Panc1 (cell line): ENCODE data around the gene SPINK1.

Experiments used
- POLR2AphosphoS5 ChIP-seq: IDR thresholded peaks from 2 replicates; pipeline ENCODE4 v1.6.1; 2012; ENCODE audit warnings: mild to moderate bottlenecking, low read depth, low read length, moderate library complexity
- TCF7L2 ChIP-seq: IDR thresholded peaks from 2 replicates; pipeline ENCODE4 v1.6.1; 2011; ENCODE audit warnings: mild to moderate bottlenecking, low read depth, low read length, inconsistent platforms
- TF ChIP-seq, protein P1 (sequence below): fragments of 450-650 bp; IDR thresholded peaks from 2 replicates; pipeline ENCODE4 v1.5.1; 2017; ENCODE audit warnings: mild to moderate bottlenecking
- TF ChIP-seq, protein P2 (sequence below), 2 experiments: IDR thresholded peaks; 2 replicates each; pipeline ENCODE4 v1.6.1; 2011 to 2012; ENCODE audit warnings: low read depth in 2 of 2, control low read depth in 1 of 2, low read length in 1 of 2, mild to moderate bottlenecking in 1 of 2, moderate library complexity in 1 of 2; ENCODE audit not compliant: insufficient read depth in 1 of 2

DNA sequence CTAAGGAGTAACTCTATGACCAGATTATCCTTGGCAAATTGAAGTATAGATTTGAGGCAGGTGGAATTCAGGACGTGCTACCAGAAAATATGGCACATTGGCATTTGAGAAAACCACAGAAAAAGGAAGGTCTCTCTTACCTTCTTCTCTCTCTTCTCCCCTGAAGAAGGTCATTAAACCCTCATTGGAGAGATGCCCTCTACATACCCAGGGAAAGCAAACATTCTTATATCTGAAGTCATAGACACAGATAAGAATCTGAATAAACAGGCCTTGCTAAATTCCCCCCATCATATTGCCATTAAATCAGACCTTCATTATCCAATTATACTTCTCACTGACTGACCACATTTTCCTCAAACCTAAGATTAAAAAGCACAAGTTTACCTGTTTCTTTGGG is 17.8 kb downstream of the SPINK1 start:
- TF ChIP-seq, protein P1, sequence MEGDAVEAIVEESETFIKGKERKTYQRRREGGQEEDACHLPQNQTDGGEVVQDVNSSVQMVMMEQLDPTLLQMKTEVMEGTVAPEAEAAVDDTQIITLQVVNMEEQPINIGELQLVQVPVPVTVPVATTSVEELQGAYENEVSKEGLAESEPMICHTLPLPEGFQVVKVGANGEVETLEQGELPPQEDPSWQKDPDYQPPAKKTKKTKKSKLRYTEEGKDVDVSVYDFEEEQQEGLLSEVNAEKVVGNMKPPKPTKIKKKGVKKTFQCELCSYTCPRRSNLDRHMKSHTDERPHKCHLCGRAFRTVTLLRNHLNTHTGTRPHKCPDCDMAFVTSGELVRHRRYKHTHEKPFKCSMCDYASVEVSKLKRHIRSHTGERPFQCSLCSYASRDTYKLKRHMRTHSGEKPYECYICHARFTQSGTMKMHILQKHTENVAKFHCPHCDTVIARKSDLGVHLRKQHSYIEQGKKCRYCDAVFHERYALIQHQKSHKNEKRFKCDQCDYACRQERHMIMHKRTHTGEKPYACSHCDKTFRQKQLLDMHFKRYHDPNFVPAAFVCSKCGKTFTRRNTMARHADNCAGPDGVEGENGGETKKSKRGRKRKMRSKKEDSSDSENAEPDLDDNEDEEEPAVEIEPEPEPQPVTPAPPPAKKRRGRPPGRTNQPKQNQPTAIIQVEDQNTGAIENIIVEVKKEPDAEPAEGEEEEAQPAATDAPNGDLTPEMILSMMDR, result no peak
- TF ChIP-seq POLR2AphosphoS5 (no peak), TCF7L2 (no peak)
- TF ChIP-seq, protein P2, sequence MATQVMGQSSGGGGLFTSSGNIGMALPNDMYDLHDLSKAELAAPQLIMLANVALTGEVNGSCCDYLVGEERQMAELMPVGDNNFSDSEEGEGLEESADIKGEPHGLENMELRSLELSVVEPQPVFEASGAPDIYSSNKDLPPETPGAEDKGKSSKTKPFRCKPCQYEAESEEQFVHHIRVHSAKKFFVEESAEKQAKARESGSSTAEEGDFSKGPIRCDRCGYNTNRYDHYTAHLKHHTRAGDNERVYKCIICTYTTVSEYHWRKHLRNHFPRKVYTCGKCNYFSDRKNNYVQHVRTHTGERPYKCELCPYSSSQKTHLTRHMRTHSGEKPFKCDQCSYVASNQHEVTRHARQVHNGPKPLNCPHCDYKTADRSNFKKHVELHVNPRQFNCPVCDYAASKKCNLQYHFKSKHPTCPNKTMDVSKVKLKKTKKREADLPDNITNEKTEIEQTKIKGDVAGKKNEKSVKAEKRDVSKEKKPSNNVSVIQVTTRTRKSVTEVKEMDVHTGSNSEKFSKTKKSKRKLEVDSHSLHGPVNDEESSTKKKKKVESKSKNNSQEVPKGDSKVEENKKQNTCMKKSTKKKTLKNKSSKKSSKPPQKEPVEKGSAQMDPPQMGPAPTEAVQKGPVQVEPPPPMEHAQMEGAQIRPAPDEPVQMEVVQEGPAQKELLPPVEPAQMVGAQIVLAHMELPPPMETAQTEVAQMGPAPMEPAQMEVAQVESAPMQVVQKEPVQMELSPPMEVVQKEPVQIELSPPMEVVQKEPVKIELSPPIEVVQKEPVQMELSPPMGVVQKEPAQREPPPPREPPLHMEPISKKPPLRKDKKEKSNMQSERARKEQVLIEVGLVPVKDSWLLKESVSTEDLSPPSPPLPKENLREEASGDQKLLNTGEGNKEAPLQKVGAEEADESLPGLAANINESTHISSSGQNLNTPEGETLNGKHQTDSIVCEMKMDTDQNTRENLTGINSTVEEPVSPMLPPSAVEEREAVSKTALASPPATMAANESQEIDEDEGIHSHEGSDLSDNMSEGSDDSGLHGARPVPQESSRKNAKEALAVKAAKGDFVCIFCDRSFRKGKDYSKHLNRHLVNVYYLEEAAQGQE (IDR thresholded peaks at IDR 0.05; ENCODE audit: insufficient read depth in 1 of 2, low read depth in 2 of 2, low read length in 1 of 2), result no peak
